Transverse colon (tissue), 3 donors: Measurements from ENCODE around the gene LRRC32.

Experiments used
- EP300 ChIP-seq: sonication (generic); formaldehyde crosslinking; IDR thresholded peaks from one replicate; pipeline ENCODE4 v1.6.1; 2017; ENCODE audit warnings: antibody characterized with exemption, low read depth
- TF ChIP-seq, protein P1 (sequence below), 5 experiments: fragments of 200-600 bp in 3 of 5; fragments of 450-650 bp in 2 of 5; sonication (generic) in 3 of 5; IDR thresholded peaks; 1 replicate in 2 of 5; 2 replicates in 3 of 5; pipeline ENCODE4 v1.5.1; 2016 to 2017; ENCODE audit warnings: antibody characterized with exemption in 5 of 5, inconsistent platforms in 3 of 5, mild to moderate bottlenecking in 2 of 5, moderate library complexity in 1 of 5

GRCh38 chr11:76676636-76677457 is 6.3 kb upstream of the LRRC32 start:
- TF ChIP-seq, protein P1, sequence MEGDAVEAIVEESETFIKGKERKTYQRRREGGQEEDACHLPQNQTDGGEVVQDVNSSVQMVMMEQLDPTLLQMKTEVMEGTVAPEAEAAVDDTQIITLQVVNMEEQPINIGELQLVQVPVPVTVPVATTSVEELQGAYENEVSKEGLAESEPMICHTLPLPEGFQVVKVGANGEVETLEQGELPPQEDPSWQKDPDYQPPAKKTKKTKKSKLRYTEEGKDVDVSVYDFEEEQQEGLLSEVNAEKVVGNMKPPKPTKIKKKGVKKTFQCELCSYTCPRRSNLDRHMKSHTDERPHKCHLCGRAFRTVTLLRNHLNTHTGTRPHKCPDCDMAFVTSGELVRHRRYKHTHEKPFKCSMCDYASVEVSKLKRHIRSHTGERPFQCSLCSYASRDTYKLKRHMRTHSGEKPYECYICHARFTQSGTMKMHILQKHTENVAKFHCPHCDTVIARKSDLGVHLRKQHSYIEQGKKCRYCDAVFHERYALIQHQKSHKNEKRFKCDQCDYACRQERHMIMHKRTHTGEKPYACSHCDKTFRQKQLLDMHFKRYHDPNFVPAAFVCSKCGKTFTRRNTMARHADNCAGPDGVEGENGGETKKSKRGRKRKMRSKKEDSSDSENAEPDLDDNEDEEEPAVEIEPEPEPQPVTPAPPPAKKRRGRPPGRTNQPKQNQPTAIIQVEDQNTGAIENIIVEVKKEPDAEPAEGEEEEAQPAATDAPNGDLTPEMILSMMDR (IDR thresholded peaks at IDR 0.05), result no peak
- TF ChIP-seq EP300, result no peak
